CD4-positive, alpha-beta T cell treated with Interleukin-15 for 1 hour (primary cell): ENCODE results near the gene WDR77.

Experiments used
- DNase-seq: peaks from one replicate; pipeline ENCODE4 v3.0.0-alpha.2; 2020

The WDR77 gene

GRCh38 chr1:111468717-111469100 is 19.7 kb upstream of the WDR77 start:
- no peak for DNase-seq

GRCh38 chr1:111467865-111468716 is 19.0 kb upstream of the WDR77 start:
- no peak for DNase-seq

DNA sequence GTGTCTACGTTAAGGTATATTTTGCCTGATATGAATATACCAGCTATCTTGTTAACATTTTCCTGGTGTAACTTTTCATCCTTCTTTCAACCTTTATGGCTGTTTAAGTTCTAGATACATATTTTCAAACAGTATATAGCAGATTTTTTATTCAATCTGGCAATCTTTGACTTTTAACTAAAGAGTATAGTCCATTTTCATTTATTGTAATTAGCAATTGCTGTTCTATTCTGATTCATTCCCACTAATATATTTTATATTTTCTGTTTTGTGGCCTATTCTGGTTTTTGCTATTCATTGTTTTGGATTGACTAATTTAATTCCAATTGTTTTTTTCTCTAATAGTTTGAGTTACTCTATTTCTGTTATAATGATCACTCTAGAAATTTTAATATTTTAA is 17.4 kb upstream of the WDR77 start:
- DNase-seq: no peak

- DNase-seq: no peak
Observed at GRCh38 chr1:111465754-111466153, 16.7 kb upstream of the WDR77 start.

DNA sequence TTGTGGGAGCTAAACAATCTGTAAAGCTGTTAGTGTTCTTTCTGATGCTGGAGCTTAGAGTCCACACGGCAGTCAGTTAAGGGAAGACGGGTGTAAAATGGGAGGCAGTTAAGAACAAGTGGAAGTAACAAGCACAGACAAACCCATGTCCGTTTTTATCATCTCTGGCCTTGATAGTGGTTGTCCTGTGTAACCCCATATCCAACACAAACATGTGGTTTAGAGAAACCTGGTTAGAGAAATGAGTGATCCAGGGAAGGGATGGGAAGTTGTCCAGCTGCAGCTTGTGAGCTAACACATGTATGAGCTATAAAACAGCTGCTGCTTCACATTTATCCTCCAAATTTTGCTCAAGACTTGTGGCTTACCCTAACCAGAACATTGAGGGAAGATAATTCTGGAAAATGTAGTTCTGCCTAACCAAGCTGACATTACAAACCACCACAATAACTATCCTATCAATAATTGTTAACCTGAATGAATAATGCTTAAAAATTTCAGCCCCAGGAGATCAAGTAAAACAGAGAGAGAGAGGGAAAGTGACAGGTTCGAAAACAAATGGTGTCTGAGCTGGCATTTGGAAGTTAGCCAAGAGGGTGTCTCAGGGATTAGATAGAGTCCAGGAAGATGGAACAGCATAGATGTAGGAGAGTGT is 14.1 kb upstream of the WDR77 start:
- DNase-seq: no peak

DNA sequence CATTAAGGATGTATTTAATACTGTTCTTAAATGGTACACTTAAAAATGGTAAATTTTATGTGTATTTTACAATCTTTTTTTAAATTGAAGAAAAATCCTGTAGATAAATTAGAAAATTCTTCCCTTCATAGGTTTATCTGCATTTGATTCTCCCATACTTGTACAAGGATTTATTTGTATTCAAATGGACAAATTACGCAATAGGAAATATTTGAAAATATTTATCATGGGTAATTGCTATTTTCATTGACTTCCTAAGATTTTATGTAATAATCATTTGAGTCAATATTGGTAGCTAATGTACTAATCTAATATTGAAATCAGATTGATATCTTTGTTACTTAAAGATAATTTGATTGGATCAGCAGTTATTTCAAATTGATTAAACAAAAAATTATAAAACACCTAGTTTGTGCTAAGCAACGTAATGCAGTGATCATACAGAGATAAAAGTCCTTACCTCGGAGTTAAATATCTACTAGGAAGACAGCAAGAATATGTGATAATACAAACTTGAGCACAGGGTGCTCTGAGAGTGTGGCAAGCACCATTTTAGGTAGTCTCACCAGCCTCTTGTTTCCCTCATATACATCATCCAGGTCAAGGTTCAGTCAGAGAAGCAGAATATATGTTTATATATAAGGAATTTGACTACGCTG is 13.4 kb upstream of the WDR77 start:
- DNase-seq: no peak

GRCh38 chr1:111461765-111462164 is 12.7 kb upstream of the WDR77 start:
- DNase-seq: no peak

GRCh38 chr1:111455642-111456031 is 6.6 kb upstream of the WDR77 start:
- no peak for DNase-seq

DNA sequence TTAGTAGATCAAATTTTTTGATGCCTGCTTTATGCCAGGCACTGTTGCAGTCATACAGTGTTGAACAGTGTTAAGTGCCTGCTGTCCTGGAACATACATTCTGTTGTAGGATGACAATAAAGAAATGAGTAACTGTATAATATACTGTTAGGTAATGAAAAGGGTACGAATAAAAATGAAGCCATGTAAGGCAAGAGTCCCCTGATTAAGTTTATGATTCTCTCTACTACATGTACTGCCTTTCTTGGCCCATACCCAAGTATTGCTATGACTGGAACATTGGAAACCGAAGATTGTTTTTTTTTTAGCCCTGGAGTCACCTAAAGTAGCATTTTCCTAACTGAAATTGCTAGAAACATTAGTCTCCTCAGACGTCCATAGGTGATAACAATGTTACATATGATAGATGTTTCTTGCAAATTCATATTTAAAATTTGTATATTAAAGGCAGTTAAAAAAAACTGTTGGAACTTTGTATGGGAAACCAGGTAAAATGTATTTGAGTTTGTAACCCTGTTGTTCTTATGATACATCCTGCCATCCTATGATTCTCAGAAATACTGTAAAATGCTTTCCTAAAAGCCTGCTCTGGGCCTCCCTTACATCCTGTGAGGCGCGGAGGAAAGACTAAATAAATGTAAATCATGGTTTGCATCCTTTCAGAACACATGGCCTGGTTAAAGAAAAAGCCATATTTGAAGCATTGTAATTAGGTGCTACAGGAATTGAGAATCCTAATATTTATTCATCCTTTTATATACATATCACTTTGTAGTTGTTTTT is 6.0 kb upstream of the WDR77 start:
- DNase-seq: no peak

DNA sequence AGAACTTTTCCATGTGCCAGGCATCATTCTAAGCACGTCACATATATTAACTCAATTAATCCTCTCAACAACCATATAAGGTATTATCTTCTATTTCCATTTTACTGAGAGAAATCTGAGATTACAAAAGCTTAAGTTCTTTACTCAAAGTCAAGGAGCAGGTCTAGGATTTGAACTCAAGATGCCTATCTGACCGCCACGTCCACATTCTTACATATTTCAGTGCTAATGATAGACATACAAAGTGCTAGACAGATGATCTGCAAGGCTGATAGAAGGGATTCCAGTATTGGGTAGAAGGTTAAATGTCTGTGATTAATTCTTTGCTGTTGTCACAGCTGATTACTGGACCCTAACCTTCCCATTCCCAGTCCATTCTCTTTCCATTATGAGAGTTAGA is 4.7 kb upstream of the WDR77 start:
- DNase-seq: no peak

DNA sequence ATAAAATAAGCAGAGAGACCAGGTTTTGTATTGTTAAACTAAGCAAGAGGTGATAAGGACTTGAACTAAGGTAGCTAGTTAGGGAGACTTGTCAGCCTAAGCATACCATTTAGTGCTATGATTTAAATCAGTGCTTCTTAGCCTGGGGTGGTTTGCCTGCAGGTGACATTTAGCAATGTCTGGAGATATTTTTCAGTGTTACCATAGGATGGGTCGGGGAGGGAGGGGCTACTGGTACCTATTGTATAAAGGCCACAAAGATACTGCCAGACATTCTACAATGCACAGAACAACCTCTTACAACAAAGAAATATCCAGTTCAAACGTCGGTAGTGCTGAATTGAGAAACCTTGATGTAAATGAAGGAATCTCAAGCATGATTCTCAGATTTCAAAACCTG is 3.5 kb upstream of the WDR77 start:
- no peak for DNase-seq

DNA sequence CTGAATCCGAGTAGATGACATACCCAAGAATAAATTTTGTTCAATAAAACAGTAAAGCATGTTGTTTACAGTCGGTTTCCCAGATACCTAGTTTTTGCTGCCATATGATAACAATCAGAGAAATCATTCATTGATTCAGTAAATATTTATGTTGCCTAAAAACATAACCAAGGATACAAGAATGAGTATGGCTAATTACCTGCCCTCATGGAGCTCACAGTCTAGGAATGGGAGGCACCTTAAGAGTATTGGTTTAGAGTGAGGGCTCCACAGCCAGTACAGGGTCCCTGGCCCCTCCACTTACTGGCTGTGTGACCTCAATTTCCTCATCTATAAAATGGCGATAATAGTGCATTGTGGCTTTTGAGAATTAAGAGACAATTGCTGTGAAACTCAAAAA is 1.1 kb upstream of the WDR77 start:
- no peak for DNase-seq

DNA sequence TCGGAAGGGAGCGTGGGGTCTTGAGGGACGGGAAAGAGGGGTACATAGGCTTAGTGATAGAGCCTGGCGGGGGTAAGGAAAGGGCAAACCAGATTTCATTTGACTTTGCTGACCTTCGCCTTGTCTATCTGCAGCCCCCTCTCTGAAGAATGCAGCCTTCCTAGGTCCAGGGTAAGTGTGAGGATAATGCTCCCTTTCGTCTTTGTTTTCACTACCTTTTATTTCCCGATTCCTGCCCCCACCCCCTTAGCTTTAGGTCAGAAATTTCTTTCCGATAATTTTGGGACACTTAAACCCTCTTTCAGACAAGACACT is 604 bp upstream of the WDR77 start:
- no peak for DNase-seq

GRCh38 chr1:111448482-111448917 is 556 bp downstream of the WDR77 start:
- DNase-seq: no peak

GRCh38 chr1:111446967-111447892 is 1.8 kb downstream of the WDR77 start:
- DNase-seq: no peak

GRCh38 chr1:111446546-111446945 is 2.5 kb downstream of the WDR77 start:
- no peak for DNase-seq

DNA sequence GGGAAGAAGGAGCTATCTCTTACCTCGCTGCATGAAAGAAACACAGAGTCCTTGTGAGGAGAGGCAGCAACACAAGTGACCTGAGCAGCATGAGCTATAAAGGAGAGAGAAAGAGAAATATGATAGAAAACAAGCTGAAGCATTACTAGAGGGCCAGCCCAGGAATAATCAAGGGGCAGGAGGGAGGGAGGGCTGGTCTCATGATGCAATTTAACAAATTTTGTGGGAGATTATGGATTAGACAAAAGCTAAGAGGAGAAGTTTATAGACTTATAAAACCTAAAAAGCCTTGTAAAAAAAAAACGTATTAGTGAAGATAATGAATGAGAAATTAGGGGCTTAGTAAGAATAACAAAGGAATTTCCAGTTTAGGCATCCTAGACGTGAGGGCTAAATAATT is 5.0 kb downstream of the WDR77 start:
- DNase-seq: no peak

DNA sequence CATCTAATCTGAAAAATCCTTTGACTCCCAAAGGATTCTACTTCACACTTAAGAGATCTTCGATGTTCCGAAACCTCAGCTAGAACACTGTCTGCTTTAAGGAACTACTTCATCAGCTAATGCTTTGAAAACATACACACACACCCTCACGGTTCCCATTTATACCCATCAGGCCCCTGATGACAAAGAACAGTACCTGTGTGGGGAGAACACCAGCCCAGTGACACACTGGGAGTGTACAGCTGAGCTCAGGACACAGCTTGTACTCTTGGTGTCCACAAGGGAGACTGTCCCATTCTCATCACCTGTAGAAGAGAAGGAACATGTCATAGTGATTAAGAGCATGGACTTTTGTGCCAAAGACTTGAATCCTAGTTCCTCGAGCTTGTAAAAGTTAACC is 6.6 kb downstream of the WDR77 start:
- no peak for DNase-seq

DNA sequence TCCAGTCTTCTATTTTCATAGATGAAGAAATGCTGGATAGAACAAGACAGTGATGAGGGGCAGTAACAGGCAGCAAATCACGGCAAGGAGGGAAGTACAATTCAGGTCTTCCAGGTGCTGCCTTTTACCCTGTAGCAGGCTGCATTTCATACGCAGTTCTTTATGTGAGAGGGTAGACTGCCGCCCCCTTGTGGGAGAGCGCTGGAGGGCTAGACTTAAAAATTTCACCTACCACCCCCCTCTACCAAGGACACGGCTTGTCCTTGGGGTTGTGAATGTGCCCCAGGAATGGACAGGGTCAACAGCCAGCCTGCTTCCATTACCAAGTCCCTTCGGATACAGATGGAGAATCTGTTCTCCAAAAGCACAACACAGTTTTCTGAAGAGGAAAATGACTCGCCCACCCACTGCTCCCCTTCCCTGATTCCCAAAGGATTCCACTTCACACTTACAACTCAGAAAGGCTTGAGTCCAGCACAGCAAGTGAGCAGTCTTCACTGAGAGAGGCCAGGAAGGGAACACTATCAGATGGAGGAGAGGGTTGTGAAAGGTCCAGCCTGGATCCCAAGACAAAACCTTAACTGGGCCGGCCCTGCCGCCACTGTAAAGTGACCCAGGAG is 7.4 kb downstream of the WDR77 start:
- peak; percentile 67 for DNase-seq

- DNase-seq: no peak
Observed at GRCh38 chr1:111439461-111440351, 9.3 kb downstream of the WDR77 start.

- no peak for DNase-seq
Observed at GRCh38 chr1:111436726-111437125, 12.3 kb downstream of the WDR77 start.
